Gastroesophageal sphincter (tissue), 4 donors: ENCODE data around the gene ALDH1L1. TPM values are rescaled to one million over a fixed set of nuclear protein-coding genes. Genes with fewer than 3 reads are reported as not detected.
A peak's percentile ranks its signal among the peaks of the same experiment; 100 is the strongest.

Experiments
- ATAC-seq: fragments of 150-250 bp; one replicate; pipeline ENCODE4 v1.9.1; 2016; ENCODE audit warnings: mild to moderate bottlenecking, moderate library complexity
- H3K27ac ChIP-seq, 4 donors: fragments of 200-600 bp; sonication (generic) in 3 of 4; 1 replicate in 3 of 4; 2 replicates in 1 of 4; pipeline ENCODE4 v1.5.1; 2016 to 2019
- H3K27me3 ChIP-seq: fragments of 200-600 bp; sonication (generic); one replicate; pipeline ENCODE4 v1.5.1; 2019
- H3K36me3 ChIP-seq, 2 donors: fragments of 200-600 bp; sonication (generic); one replicate each; pipeline ENCODE4 v1.5.1; 2019; ENCODE audit warnings: control low read depth in 1 of 2
- H3K4me1 ChIP-seq, 3 donors: fragments of 200-600 bp; sonication (generic); 1 replicate in 2 of 3; 2 replicates in 1 of 3; pipeline ENCODE4 v1.5.1; 2016 to 2019; ENCODE audit warnings: control low read depth in 2 of 3
- H3K4me3 ChIP-seq, 2 donors: fragments of 200-600 bp; sonication (generic); one replicate each; pipeline ENCODE4 v1.5.1; 2019; ENCODE audit warnings: mild to moderate bottlenecking in 1 of 2, moderate library complexity in 1 of 2
- H3K9me3 ChIP-seq, 3 donors: fragments of 200-600 bp; sonication (generic); one replicate each; pipeline ENCODE4 v1.5.1; 2017 to 2019; ENCODE audit warnings: control low read depth in 2 of 3
- EP300 ChIP-seq: sonication (generic); formaldehyde crosslinking; IDR thresholded peaks from one replicate; pipeline ENCODE4 v1.6.1; 2017; ENCODE audit warnings: antibody characterized with exemption, mild to moderate bottlenecking
- POLR2A ChIP-seq, 2 donors: fragments of 450-650 bp; IDR thresholded peaks; one replicate each; pipeline ENCODE4 v1.6.1; 2017; ENCODE audit warnings: antibody characterized with exemption in 2 of 2, mild to moderate bottlenecking in 2 of 2, moderate library complexity in 1 of 2
- POLR2AphosphoS5 ChIP-seq: sonication (generic); formaldehyde crosslinking; IDR thresholded peaks from one replicate; pipeline ENCODE4 v1.6.1; 2017; ENCODE audit warnings: antibody characterized with exemption
- WGBS, 2 donors: methylation state at CpG; one replicate each; pipeline ENCODE4 v1.1.5; 2018; ENCODE audit warnings: low coverage in 1 of 2; 5-methylcytosine and 5-hydroxymethylcytosine counted together
- total RNA-seq, 4 donors: library from RNA; depleted of rRNA; stranded (reverse); fragments of >200 nt; gene quantifications; one replicate each; pipeline ENCODE4 v1.1.0, GENCODE V29; 2016
- TF ChIP-seq, protein P1 (sequence below), 4 experiments: fragments of 200-600 bp in 2 of 4; fragments of 450-650 bp in 2 of 4; sonication (generic) in 1 of 4; IDR thresholded peaks; one replicate each; pipeline ENCODE4 v1.5.1; 2017 to 2019; ENCODE audit warnings: antibody characterized with exemption in 4 of 4, mild to moderate bottlenecking in 2 of 4, moderate library complexity in 2 of 4

Gene ALDH1L1
- total RNA-seq, 4 donors from 2014 or later: 16.3 to 67.9 (median 38.7) TPM

DNA sequence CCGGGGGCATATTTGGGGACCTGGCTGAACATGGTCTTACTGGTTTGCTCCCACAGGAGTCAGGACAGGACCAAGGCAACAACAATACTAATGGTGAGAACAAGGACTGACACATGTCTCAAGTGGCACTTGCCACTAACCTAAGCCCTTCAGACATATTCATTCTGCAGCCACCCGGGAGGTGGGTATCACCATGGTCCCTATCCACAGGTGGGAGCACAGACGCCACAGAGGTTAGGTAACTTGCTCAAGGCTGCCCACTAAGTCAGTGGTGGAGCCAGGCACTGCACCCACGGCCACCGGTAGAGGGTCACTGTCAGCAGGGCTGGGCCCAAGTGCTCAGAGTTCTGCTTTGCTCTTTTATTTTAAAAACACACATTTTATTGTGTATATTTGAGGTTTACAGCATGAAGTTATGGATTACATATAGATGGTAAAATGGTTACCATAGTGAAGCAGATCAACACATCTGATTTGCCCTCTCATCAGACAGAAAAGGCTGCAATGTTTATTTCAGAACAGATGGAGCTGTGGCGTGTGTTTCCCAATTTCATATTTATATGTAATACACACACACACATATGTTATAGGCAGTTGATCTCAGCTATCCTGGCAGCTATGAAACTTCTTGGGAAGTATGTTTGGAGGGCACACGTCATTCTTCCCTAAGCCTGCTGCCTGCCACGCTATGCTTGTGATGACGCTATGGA is 66.5 kb downstream of the ALDH1L1 start:
- no peak overlapping the region for H3K27ac ChIP-seq
- H3K36me3 ChIP-seq: peaks cover 0 to 44% of the 10 kb centered on the region in 2 donors
- no peak for TF ChIP-seq POLR2AphosphoS5
- TF ChIP-seq, protein P1, sequence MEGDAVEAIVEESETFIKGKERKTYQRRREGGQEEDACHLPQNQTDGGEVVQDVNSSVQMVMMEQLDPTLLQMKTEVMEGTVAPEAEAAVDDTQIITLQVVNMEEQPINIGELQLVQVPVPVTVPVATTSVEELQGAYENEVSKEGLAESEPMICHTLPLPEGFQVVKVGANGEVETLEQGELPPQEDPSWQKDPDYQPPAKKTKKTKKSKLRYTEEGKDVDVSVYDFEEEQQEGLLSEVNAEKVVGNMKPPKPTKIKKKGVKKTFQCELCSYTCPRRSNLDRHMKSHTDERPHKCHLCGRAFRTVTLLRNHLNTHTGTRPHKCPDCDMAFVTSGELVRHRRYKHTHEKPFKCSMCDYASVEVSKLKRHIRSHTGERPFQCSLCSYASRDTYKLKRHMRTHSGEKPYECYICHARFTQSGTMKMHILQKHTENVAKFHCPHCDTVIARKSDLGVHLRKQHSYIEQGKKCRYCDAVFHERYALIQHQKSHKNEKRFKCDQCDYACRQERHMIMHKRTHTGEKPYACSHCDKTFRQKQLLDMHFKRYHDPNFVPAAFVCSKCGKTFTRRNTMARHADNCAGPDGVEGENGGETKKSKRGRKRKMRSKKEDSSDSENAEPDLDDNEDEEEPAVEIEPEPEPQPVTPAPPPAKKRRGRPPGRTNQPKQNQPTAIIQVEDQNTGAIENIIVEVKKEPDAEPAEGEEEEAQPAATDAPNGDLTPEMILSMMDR (IDR thresholded peaks at IDR 0.05): peak in 1 of 4 experiments; percentile 6
- no peaks in the 10 kb centered on the region for H3K4me1 ChIP-seq
- no peaks in the 10 kb centered on the region for H3K9me3 ChIP-seq
- no peak for ATAC-seq
- H3K27me3 ChIP-seq: no peaks in the 10 kb centered on the region
- 100% methylated on average over 1 of the region's 9 CpGs for WGBS, 2 donors
- no peak overlapping the region for H3K4me3 ChIP-seq

DNA sequence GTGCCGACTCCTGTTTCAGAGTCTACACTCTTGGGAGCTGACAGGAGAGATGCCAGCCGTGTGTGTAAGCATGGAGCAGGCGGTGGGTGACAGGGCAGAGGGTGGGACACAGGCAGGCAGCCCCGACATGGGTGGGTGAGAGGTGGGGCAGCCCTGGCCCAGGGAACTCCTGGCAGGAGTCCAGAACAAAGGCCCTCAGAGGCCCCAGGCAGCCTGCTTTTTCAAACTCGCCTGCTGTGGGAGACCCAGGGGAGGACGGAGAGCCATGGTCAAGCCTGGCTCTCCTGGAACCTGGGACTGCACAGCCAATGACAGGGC is 67.2 kb downstream of the ALDH1L1 start:
- Histone ChIP-seq H3K4me3 (no peak overlapping the region), H3K27me3 (no peaks in the 10 kb centered on the region), H3K9me3 (no peaks in the 10 kb centered on the region), H3K27ac (no peak overlapping the region), H3K36me3 (peaks cover 0 to 51% of the 10 kb centered on the region in 2 donors), H3K4me1 (no peaks in the 10 kb centered on the region)
- 14 to 20% methylated on average over 1 of the region's 6 CpGs for WGBS, 2 donors
- TF ChIP-seq POLR2A (IDR thresholded peaks at IDR 0.05) (no peak), POLR2AphosphoS5 (no peak), EP300 (no peak)
- TF ChIP-seq, protein P1 (IDR thresholded peaks at IDR 0.05): no peak
- ATAC-seq: no peak

DNA sequence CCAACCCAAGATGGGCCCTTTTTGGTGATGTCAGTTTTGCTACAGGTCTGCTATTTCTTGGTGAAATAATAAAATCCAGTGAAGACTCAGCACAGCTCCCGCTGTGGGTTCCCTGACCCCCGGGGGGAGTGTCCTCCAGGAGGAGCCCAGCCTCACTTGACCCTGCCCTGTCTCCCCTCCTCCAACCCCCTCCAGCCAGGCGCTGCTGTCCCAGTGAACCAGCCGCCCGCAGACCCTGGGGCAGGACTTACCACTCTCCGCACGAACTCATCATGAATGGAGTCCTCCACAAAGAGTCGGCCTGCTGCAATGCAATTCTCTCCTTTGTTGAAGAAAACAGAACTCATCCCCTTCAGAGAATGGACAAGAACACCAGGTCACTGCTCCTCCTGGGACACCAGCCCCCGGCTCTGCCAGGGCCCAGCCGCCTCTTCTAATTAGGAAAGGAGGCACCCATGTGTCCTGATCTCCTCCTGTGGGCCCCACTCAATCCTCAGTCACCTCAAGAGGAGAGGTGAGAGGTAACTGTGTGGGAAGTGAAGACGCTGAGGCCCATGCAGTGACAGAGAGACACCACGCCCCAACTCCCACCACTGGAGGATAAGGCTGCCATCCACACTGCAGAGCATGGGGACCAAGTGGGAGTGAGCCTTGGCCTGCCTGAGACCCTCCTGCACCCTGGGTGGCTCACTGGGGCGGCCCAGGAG is 67.7 kb downstream of the ALDH1L1 start:
- H3K36me3 ChIP-seq: peaks cover 0 to 49% of the 10 kb centered on the region in 2 donors
- ATAC-seq: no peak
- TF ChIP-seq EP300 (no peak), POLR2AphosphoS5 (no peak), POLR2A (IDR thresholded peaks at IDR 0.05) (no peak)
- TF ChIP-seq, protein P1 (IDR thresholded peaks at IDR 0.05): no peak
- no peaks in the 10 kb centered on the region for H3K27me3 ChIP-seq
- WGBS, 2 donors: 85% methylated on average over 2 of the region's 13 CpGs; no CpG with 5 or more reads in 1 of the 2 donors
- no peak overlapping the region for H3K4me3 ChIP-seq
- H3K27ac ChIP-seq: no peak overlapping the region
- H3K9me3 ChIP-seq: no peaks in the 10 kb centered on the region
- H3K4me1 ChIP-seq: no peaks in the 10 kb centered on the region

DNA sequence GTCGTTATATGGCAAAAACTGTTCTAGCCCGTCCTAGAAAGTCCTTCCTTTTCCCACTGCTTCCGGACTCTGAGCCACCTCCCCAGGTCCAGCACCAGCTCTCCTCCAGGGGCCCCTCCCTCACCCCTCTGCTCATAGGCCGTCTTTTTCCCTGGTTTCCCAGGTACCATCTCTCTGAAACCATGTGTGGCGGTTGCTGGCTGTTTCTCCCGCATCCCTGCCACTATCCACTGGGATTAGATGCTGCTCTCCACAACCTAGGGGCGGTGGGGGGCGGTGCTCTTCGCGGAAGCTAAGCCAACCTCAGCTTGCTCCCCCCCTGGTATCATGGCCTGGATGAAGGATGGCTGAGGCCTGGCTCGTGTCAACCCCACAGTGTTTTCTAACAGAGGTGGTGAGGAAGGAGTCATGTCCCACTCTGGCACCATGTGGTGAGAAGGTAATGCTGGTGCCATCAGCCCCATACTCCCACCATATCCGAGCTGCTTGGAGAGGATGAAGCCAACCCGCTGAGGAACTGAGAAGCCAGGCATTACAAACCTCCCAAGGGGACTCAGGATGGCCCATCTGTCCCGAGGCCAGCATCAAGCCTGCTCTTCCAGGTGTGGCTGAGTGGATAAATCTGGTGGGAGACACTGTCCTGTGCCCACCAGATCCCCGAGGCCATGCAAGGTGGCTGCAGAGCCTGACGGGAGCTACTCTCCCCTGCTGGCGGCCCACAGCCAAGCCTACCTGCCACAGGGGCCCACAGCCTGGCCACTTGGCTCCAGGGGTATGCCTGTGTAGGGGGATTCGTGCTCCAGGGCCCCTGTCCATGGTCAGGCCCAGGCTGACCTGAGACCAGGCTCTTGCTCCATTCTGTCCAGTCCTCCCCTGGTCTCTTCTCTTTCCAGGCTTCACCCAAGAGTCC is 68.6 kb downstream of the ALDH1L1 start:
- no peak overlapping the region for H3K27ac ChIP-seq
- no peak overlapping the region for H3K4me3 ChIP-seq
- WGBS, 2 donors: 62 to 88% methylated on average over 3 to 4 of the region's 18 CpGs
- H3K9me3 ChIP-seq: no peaks in the 10 kb centered on the region
- ATAC-seq: no peak
- peaks cover 0 to 51% of the 10 kb centered on the region in 2 donors for H3K36me3 ChIP-seq
- no peaks in the 10 kb centered on the region for H3K27me3 ChIP-seq
- TF ChIP-seq POLR2A (IDR thresholded peaks at IDR 0.05): no peak
- TF ChIP-seq POLR2AphosphoS5: no peak
- TF ChIP-seq, protein P1 (IDR thresholded peaks at IDR 0.05): no peak
- no peak for TF ChIP-seq EP300
- no peaks in the 10 kb centered on the region for H3K4me1 ChIP-seq
